ENCODE data around the gene GRK4.
"Not testable (repeated sequence)": the region's sequence is repeated elsewhere in the genome, so short reads cannot be mapped to it uniquely, and the experiment has no call there.

Gene GRK4

GRCh38 chr4:2954358-2955185 lies 8.8 kb upstream of the GRK4 start:
- peak; percentile 47 for TF ChIP-seq CTCF (IDR thresholded peaks at IDR 0.05; ENCODE audit: borderline replicate concordance, extremely low read depth, low read length, poor library complexity, severe bottlenecking)
- no peak for TF ChIP-seq EZH2 (IDR thresholded peaks at IDR 0.05; ENCODE audit: borderline replicate concordance, low read depth, low read length, severe bottlenecking)
- H2AFZ ChIP-seq (ENCODE audit: low read depth, low read length) = no peak overlapping the region
- peaks cover 89% of the 10 kb centered on the region for H3K36me3 ChIP-seq (ENCODE audit: insufficient read depth, low read length)
- peaks cover 66% of the 10 kb centered on the region for H4K20me1 ChIP-seq (ENCODE audit: insufficient read depth, low read length)
- peaks cover 41% of the 10 kb centered on the region for H3K79me2 ChIP-seq (ENCODE audit: insufficient read depth, low read length)
- H3K27ac ChIP-seq (ENCODE audit: low read length) = no peak overlapping the region
- no peak overlapping the region for H3K4me2 ChIP-seq (ENCODE audit: insufficient read depth, low read length)
- H3K27me3 ChIP-seq (ENCODE audit: insufficient read depth, low read length, poor library complexity) = no peaks in the 10 kb centered on the region
- H3K4me3 ChIP-seq (ENCODE audit: low read depth in 1 of 2, low read length in 2 of 2) = no peak overlapping the region
- H3K9ac ChIP-seq (ENCODE audit: low read depth, low read length) = no peak overlapping the region
- no peaks in the 10 kb centered on the region for H3K9me3 ChIP-seq (ENCODE audit: insufficient read depth, low read length, severe bottlenecking)
- H3K4me1 ChIP-seq (ENCODE audit: insufficient read depth, low read length) = no peaks in the 10 kb centered on the region
- DNase-seq (no peak), ATAC-seq (ENCODE audit: insufficient read depth, low read depth) (peak; percentile 57)

- not testable (repeated sequence) for H3K9ac ChIP-seq (ENCODE audit: low read depth, low read length); ATAC-seq (ENCODE audit: insufficient read depth, low read depth); H3K4me2 ChIP-seq (ENCODE audit: insufficient read depth, low read length); H3K9me3 ChIP-seq (ENCODE audit: insufficient read depth, low read length, severe bottlenecking); H3K4me3 ChIP-seq (ENCODE audit: low read depth in 1 of 2, low read length in 2 of 2); DNase-seq; H2AFZ ChIP-seq (ENCODE audit: low read depth, low read length); H3K27ac ChIP-seq (ENCODE audit: low read length); H3K4me1 ChIP-seq (ENCODE audit: insufficient read depth, low read length); H3K27me3 ChIP-seq (ENCODE audit: insufficient read depth, low read length, poor library complexity)
- peaks cover 64% of the 10 kb centered on the region for H4K20me1 ChIP-seq (ENCODE audit: insufficient read depth, low read length)
- TF ChIP-seq CTCF (IDR thresholded peaks at IDR 0.05; ENCODE audit: borderline replicate concordance, extremely low read depth, low read length, poor library complexity, severe bottlenecking) = peak; percentile 46
- H3K36me3 ChIP-seq (ENCODE audit: insufficient read depth, low read length) = peaks cover 83% of the 10 kb centered on the region
- H3K79me2 ChIP-seq (ENCODE audit: insufficient read depth, low read length) = peaks cover 44% of the 10 kb centered on the region
Measured at GRCh38 chr4:2955186-2956044, 8.0 kb upstream of the GRK4 start.

- no peaks in the 10 kb centered on the region for H3K9me3 ChIP-seq (ENCODE audit: insufficient read depth, low read length, severe bottlenecking)
- peaks cover 17% of the 10 kb centered on the region for H3K4me1 ChIP-seq (ENCODE audit: insufficient read depth, low read length)
- DNase-seq (no peak), ATAC-seq (ENCODE audit: insufficient read depth, low read depth) (no peak)
- H4K20me1 ChIP-seq (ENCODE audit: insufficient read depth, low read length) = peaks cover 64% of the 10 kb centered on the region
- no peaks in the 10 kb centered on the region for H3K27me3 ChIP-seq (ENCODE audit: insufficient read depth, low read length, poor library complexity)
- no peak overlapping the region for H3K9ac ChIP-seq (ENCODE audit: low read depth, low read length)
- H2AFZ ChIP-seq (ENCODE audit: low read depth, low read length) = no peak overlapping the region
- H3K4me3 ChIP-seq (ENCODE audit: low read depth in 1 of 2, low read length in 2 of 2) = no peak overlapping the region
- H3K27ac ChIP-seq (ENCODE audit: low read length) = no peak overlapping the region
- no peak for TF ChIP-seq EZH2 (IDR thresholded peaks at IDR 0.05; ENCODE audit: borderline replicate concordance, low read depth, low read length, severe bottlenecking)
- TF ChIP-seq CTCF (IDR thresholded peaks at IDR 0.05; ENCODE audit: borderline replicate concordance, extremely low read depth, low read length, poor library complexity, severe bottlenecking) = no peak
- H3K36me3 ChIP-seq (ENCODE audit: insufficient read depth, low read length) = peaks cover 53% of the 10 kb centered on the region
- H3K79me2 ChIP-seq (ENCODE audit: insufficient read depth, low read length) = peaks cover 63% of the 10 kb centered on the region
- H3K4me2 ChIP-seq (ENCODE audit: insufficient read depth, low read length) = no peak overlapping the region
Measured at GRCh38 chr4:2958446-2958845, 4.9 kb upstream of the GRK4 start.

- H3K4me3 ChIP-seq (ENCODE audit: low read depth in 1 of 2, low read length in 2 of 2); ATAC-seq (ENCODE audit: insufficient read depth, low read depth); DNase-seq; H3K9ac ChIP-seq (ENCODE audit: low read depth, low read length); H3K27me3 ChIP-seq (ENCODE audit: insufficient read depth, low read length, poor library complexity); H3K9me3 ChIP-seq (ENCODE audit: insufficient read depth, low read length, severe bottlenecking); H2AFZ ChIP-seq (ENCODE audit: low read depth, low read length); H3K27ac ChIP-seq (ENCODE audit: low read length): not testable (repeated sequence)
- peaks cover 50% of the 10 kb centered on the region for H4K20me1 ChIP-seq (ENCODE audit: insufficient read depth, low read length)
- H3K36me3 ChIP-seq (ENCODE audit: insufficient read depth, low read length) = peaks cover 41% of the 10 kb centered on the region
- peaks cover 31% of the 10 kb centered on the region for H3K4me1 ChIP-seq (ENCODE audit: insufficient read depth, low read length)
- peaks cover 72% of the 10 kb centered on the region for H3K79me2 ChIP-seq (ENCODE audit: insufficient read depth, low read length)
- H3K4me2 ChIP-seq (ENCODE audit: insufficient read depth, low read length) = peak overlapping the region; percentile 34; the same call in 1 of the 2 replicates
Measured at GRCh38 chr4:2960450-2960849, 2.9 kb upstream of the GRK4 start.

Data from DND-41 (cell line).